Astrocyte (in vitro differentiated cells and primary cell): ENCODE data around the gene CSNK1D. TPM values are rescaled to one million over a fixed set of nuclear protein-coding genes. Genes with fewer than 3 reads are reported as not detected.

Experiments used
- DNase-seq: peaks from one replicate; pipeline ENCODE4 v3.0.0-alpha.2; 2010; ENCODE audit warnings: low read depth
- FAIRE-seq: peaks from 2 replicates; lab custom pipeline; 2011; peaks lifted over from hg19 to GRCh38; lab: Jason Lieb, UNC
- H2AFZ ChIP-seq: 2 replicates; pipeline ENCODE4 v1.6.0; 2012; ENCODE audit warnings: low read depth, low read length, inconsistent platforms
- H3K27ac ChIP-seq: 2 replicates; pipeline ENCODE4 v1.5.1; 2011; ENCODE audit warnings: low read depth, low read length, inconsistent platforms
- H3K27me3 ChIP-seq: 2 replicates; pipeline ENCODE4 v1.6.0; 2011; ENCODE audit warnings: low read length, inconsistent platforms; ENCODE audit not compliant: insufficient read depth
- H3K36me3 ChIP-seq: 2 replicates; pipeline ENCODE4 v1.5.1; 2011; ENCODE audit warnings: low read length, inconsistent platforms; ENCODE audit not compliant: insufficient read depth
- H3K4me1 ChIP-seq: 2 replicates; pipeline ENCODE4 v1.5.1; 2011; ENCODE audit warnings: low read length, inconsistent platforms; ENCODE audit not compliant: insufficient read depth
- H3K4me2 ChIP-seq: 2 replicates; pipeline ENCODE4 v1.6.0; 2012; ENCODE audit warnings: low read length, inconsistent platforms
- H3K4me3 ChIP-seq: 2 replicates; pipeline ENCODE4 v1.5.1; 2011; ENCODE audit warnings: low read depth, mild to moderate bottlenecking, low read length, inconsistent platforms; ENCODE audit not compliant: insufficient read depth
- H3K79me2 ChIP-seq: 2 replicates; pipeline ENCODE4 v1.6.0; 2012; ENCODE audit warnings: mild to moderate bottlenecking, low read length, inconsistent platforms; ENCODE audit not compliant: insufficient read depth
- H3K9ac ChIP-seq: 2 replicates; pipeline ENCODE4 v1.6.0; 2012; ENCODE audit warnings: mild to moderate bottlenecking, low read length, inconsistent platforms
- H3K9me3 ChIP-seq: 2 replicates; pipeline ENCODE4 v1.5.1; 2012; ENCODE audit warnings: low read depth, mild to moderate bottlenecking, low read length, inconsistent platforms; ENCODE audit not compliant: insufficient read depth
- H4K20me1 ChIP-seq: 2 replicates; pipeline ENCODE4 v1.6.0; 2012; ENCODE audit warnings: low read length, inconsistent platforms; ENCODE audit not compliant: insufficient read depth
- H3K27ac Mint-ChIP-seq: one replicate; pipeline ENCODE4 v1.8.0; 2021; ENCODE audit warnings: mild to moderate bottlenecking, mixed read lengths; ENCODE audit not compliant: unreplicated experiment
- H3K27me3 Mint-ChIP-seq: one replicate; pipeline ENCODE4 v1.8.0; 2021; ENCODE audit warnings: low read depth, mixed read lengths; ENCODE audit not compliant: unreplicated experiment
- H3K36me3 Mint-ChIP-seq: one replicate; pipeline ENCODE4 v1.8.0; 2021; ENCODE audit warnings: low read depth, mixed read lengths; ENCODE audit not compliant: unreplicated experiment
- H3K4me1 Mint-ChIP-seq: one replicate; pipeline ENCODE4 v1.8.0; 2021; ENCODE audit warnings: low read depth, mixed read lengths; ENCODE audit not compliant: unreplicated experiment
- H3K4me3 Mint-ChIP-seq: one replicate; pipeline ENCODE4 v1.8.0; 2021; ENCODE audit warnings: mild to moderate bottlenecking, moderate library complexity, mixed read lengths; ENCODE audit not compliant: unreplicated experiment
- H3K9me3 Mint-ChIP-seq: one replicate; pipeline ENCODE4 v1.8.0; 2021; ENCODE audit warnings: mild to moderate bottlenecking, mixed read lengths; ENCODE audit not compliant: unreplicated experiment
- EZH2 ChIP-seq: IDR thresholded peaks from 2 replicates; pipeline ENCODE4 v1.6.1; 2012; ENCODE audit warnings: mild to moderate bottlenecking, low read length, inconsistent platforms; ENCODE audit not compliant: insufficient read depth
- total RNA-seq: library from RNA; stranded (reverse); gene quantifications from 2 replicates; pipeline ENCODE4 v1.2.1, GENCODE V29; 2021
- TF ChIP-seq, protein P1 (sequence below): IDR thresholded peaks from 2 replicates; pipeline ENCODE4 v1.5.1; 2011; ENCODE audit warnings: low read depth, mild to moderate bottlenecking, inconsistent platforms, low read length, moderate library complexity; ENCODE audit not compliant: insufficient read depth

The CSNK1D gene
- total RNA-seq, 1 donor from 2014 or later: 153 TPM

DNA sequence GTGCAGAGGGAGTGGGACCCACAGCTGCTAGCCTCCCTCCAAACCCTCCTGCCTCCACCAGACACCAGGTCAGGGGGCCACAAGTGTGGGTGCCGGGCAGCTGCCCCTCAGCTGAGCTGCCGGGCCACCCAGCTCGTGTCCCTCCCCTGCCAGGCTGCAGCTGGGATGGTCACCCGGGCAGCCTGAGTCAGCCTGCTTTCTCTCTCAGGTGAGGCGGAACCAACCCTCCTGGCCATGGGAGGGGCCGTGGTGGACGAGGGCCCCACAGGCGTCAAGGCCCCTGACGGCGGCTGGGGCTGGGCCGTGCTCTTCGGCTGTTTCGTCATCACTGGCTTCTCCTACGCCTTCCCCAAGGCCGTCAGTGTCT lies 37.7 kb downstream of the CSNK1D start:
- no peak for TF ChIP-seq EZH2
- TF ChIP-seq, protein P1, sequence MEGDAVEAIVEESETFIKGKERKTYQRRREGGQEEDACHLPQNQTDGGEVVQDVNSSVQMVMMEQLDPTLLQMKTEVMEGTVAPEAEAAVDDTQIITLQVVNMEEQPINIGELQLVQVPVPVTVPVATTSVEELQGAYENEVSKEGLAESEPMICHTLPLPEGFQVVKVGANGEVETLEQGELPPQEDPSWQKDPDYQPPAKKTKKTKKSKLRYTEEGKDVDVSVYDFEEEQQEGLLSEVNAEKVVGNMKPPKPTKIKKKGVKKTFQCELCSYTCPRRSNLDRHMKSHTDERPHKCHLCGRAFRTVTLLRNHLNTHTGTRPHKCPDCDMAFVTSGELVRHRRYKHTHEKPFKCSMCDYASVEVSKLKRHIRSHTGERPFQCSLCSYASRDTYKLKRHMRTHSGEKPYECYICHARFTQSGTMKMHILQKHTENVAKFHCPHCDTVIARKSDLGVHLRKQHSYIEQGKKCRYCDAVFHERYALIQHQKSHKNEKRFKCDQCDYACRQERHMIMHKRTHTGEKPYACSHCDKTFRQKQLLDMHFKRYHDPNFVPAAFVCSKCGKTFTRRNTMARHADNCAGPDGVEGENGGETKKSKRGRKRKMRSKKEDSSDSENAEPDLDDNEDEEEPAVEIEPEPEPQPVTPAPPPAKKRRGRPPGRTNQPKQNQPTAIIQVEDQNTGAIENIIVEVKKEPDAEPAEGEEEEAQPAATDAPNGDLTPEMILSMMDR: no peak
- Histone ChIP-seq H3K27me3 (no peaks in the 10 kb centered on the region), H3K9me3 (no peaks in the 10 kb centered on the region), H3K4me2 (peak overlapping the region; percentile 3), H3K4me1 (peaks cover 57% of the 10 kb centered on the region), H3K4me3 (no peak overlapping the region), H3K79me2 (peaks cover 72% of the 10 kb centered on the region), H3K36me3 (peaks cover 4% of the 10 kb centered on the region), H4K20me1 (peaks cover 82% of the 10 kb centered on the region), H3K9ac (no peak overlapping the region), H2AFZ (no peak overlapping the region), H3K27ac (no peak overlapping the region)
- Mint-ChIP-seq H3K4me1 (peaks cover 14% of the 10 kb centered on the region), H3K9me3 (no peaks in the 10 kb centered on the region), H3K36me3 (peaks cover 3% of the 10 kb centered on the region), H3K27me3 (no peaks in the 10 kb centered on the region), H3K27ac (no peak overlapping the region), H3K4me3 (no peak overlapping the region)
- FAIRE-seq (no peak), DNase-seq (no peak)

- H3K4me2 ChIP-seq: no peak overlapping the region
- FAIRE-seq (no peak), DNase-seq (no peak)
- H3K79me2 ChIP-seq: peaks cover 72% of the 10 kb centered on the region
- H3K4me1 Mint-ChIP-seq: peaks cover 10% of the 10 kb centered on the region
- no peaks in the 10 kb centered on the region for H3K27me3 Mint-ChIP-seq
- H3K36me3 ChIP-seq: peaks cover 4% of the 10 kb centered on the region
- no peak overlapping the region for H3K27ac ChIP-seq
- no peaks in the 10 kb centered on the region for H3K9me3 Mint-ChIP-seq
- peaks cover 58% of the 10 kb centered on the region for H3K4me1 ChIP-seq
- no peak overlapping the region for H3K4me3 Mint-ChIP-seq
- H3K36me3 Mint-ChIP-seq: peaks cover 3% of the 10 kb centered on the region
- TF ChIP-seq, protein P1: no peak
- no peak for TF ChIP-seq EZH2
- no peaks in the 10 kb centered on the region for H3K9me3 ChIP-seq
- H3K27ac Mint-ChIP-seq: no peak overlapping the region
- H3K4me3 ChIP-seq: no peak overlapping the region
- no peaks in the 10 kb centered on the region for H3K27me3 ChIP-seq
- H2AFZ ChIP-seq: no peak overlapping the region
- H4K20me1 ChIP-seq: peaks cover 81% of the 10 kb centered on the region
- no peak overlapping the region for H3K9ac ChIP-seq
Measured at GRCh38 chr17:82235056-82235774, 38.3 kb downstream of the CSNK1D start.
